Naive thymus-derived CD4-positive, alpha-beta T cell (primary cell): ENCODE results near the gene HPCA. TPM values are rescaled to one million over a fixed set of nuclear protein-coding genes. Genes with fewer than 3 reads are reported as not detected.

Source experiments
- ATAC-seq: fragments of 150-1000 bp; cut with Tn5 transposase; 2 replicates; pipeline ENCODE4 v1.10.0; 2021; ENCODE audit warnings: mild to moderate bottlenecking, moderate library complexity
- CTCF ChIA-PET: fragments of 350-600 bp; sonication (Branson Sonifier 250); formaldehyde crosslinking; loops from one replicate; lab custom pipeline; 2021; ENCODE audit warnings: antibody characterized with exemption; lab: Charles Lee
- POLR2A ChIA-PET: fragments of 350-600 bp; sonication (Branson Sonifier 250); formaldehyde crosslinking; loops from one replicate; lab custom pipeline; 2021; ENCODE audit warnings: antibody characterized with exemption, inconsistent platforms; lab: Charles Lee
- DNase-seq, 9 donors: peaks; one replicate each; pipeline versions ENCODE4 v3.0.0 to v3.0.0-alpha.2; 2020 to 2022; ENCODE audit warnings: mixed read lengths in 1 of 9
- H3K27ac ChIP-seq: one replicate; pipeline ENCODE4 v1.7.0; 2013; ENCODE audit warnings: mild to moderate bottlenecking, low read depth, low read length, moderate library complexity
- H3K27me3 ChIP-seq, 2 donors: one replicate each; pipeline ENCODE4 v1.7.0; 2013; ENCODE audit warnings: low read length in 2 of 2, mild to moderate bottlenecking in 2 of 2, moderate library complexity in 2 of 2; ENCODE audit not compliant: control insufficient read depth in 2 of 2, insufficient read depth in 2 of 2
- H3K36me3 ChIP-seq, 3 experiments: 1 replicate in 2 of 3; 2 replicates in 1 of 3; pipeline ENCODE4 v1.7.0; 2013; ENCODE audit warnings: low read length in 3 of 3, mild to moderate bottlenecking in 3 of 3, moderate library complexity in 1 of 3; ENCODE audit not compliant: insufficient read depth in 3 of 3, control insufficient read depth in 2 of 3
- H3K4me1 ChIP-seq, 2 donors: one replicate each; pipeline ENCODE4 v1.7.0; 2013; ENCODE audit warnings: low read length in 2 of 2, mild to moderate bottlenecking in 2 of 2, moderate library complexity in 1 of 2; ENCODE audit not compliant: control insufficient read depth in 2 of 2, insufficient read depth in 2 of 2
- H3K4me3 ChIP-seq: 2 replicates; pipeline ENCODE4 v1.7.0; 2013; ENCODE audit warnings: mild to moderate bottlenecking, low read length
- H3K9me3 ChIP-seq, 3 experiments: 1 replicate in 2 of 3; 2 replicates in 1 of 3; pipeline ENCODE4 v1.7.0; 2013; ENCODE audit warnings: low read length in 3 of 3; ENCODE audit not compliant: control insufficient read depth in 2 of 3
- H3K27ac Mint-ChIP-seq, 9 donors: one replicate each; pipeline ENCODE4 v1.8.0; 2020 to 2022; ENCODE audit warnings: mixed read lengths in 9 of 9, mild to moderate bottlenecking in 8 of 9, moderate library complexity in 5 of 9, inconsistent platforms in 2 of 9
- H3K27me3 Mint-ChIP-seq, 5 donors: one replicate each; pipeline ENCODE4 v1.8.0; 2021 to 2022; ENCODE audit warnings: mixed read lengths in 5 of 5, mild to moderate bottlenecking in 1 of 5
- H3K36me3 Mint-ChIP-seq, 5 donors: one replicate each; pipeline ENCODE4 v1.8.0; 2020 to 2022; ENCODE audit warnings: mixed read lengths in 5 of 5, mild to moderate bottlenecking in 3 of 5, inconsistent platforms in 1 of 5
- H3K4me1 Mint-ChIP-seq, 7 donors: one replicate each; pipeline ENCODE4 v1.8.0; 2020 to 2022; ENCODE audit warnings: mixed read lengths in 7 of 7, mild to moderate bottlenecking in 3 of 7, inconsistent platforms in 1 of 7
- H3K4me3 Mint-ChIP-seq, 10 donors: one replicate each; pipeline ENCODE4 v1.8.0; 2020 to 2022; ENCODE audit warnings: mild to moderate bottlenecking in 10 of 10, mixed read lengths in 10 of 10, moderate library complexity in 6 of 10, inconsistent platforms in 2 of 10
- H3K9me3 Mint-ChIP-seq, 11 donors: one replicate each; pipeline ENCODE4 v1.8.0; 2020 to 2022; ENCODE audit warnings: mixed read lengths in 11 of 11, mild to moderate bottlenecking in 4 of 11, inconsistent platforms in 1 of 11, moderate library complexity in 1 of 11
- intact Hi-C, 2 donors: fragments of 100-400 bp; cut with micrococcal nuclease; formaldehyde crosslinking; loops; one replicate each; pipeline ENCODE4 v1.15.1; 2023
- polyA plus RNA-seq, 2 donors: library from polyadenylated mRNA; unstranded; fragments of 300-500 nt; fragmentation: Illumina TruSeq; gene quantifications; one replicate each; pipeline ENCODE4 v1.2.3, GENCODE V29; 2021
- total RNA-seq, 6 experiments: library from RNA in 5 of 6; stranded (reverse) in 5 of 6; gene quantifications; 1 replicate in 5 of 6; 2 replicates in 1 of 6; pipeline ENCODE4 v1.2.3 and lab custom pipeline; 2021 to 2026

Gene HPCA
- total and polyA plus RNA-seq, 7 experiments from 2014 or later = 0.31 to 0.43 TPM; not detected in 5

- H3K4me3 Mint-ChIP-seq = peak overlapping the region in 1 of 10 donors; percentile 44
- peaks cover 45 to 61% (median 49%) of the 10 kb centered on the region in 5 donors for H3K27me3 Mint-ChIP-seq
- DNase-seq (no peak), ATAC-seq (no peak)
- no peaks in the 10 kb centered on the region for H3K36me3 ChIP-seq
- ChIA-PET POLR2A (no interaction called here), CTCF (no interaction called here)
- peaks cover 0 to 2% (median 0%) of the 10 kb centered on the region in 5 donors for H3K36me3 Mint-ChIP-seq
- peaks cover 0 to 18% of the 10 kb centered on the region in 2 donors for H3K27me3 ChIP-seq
- H3K4me1 Mint-ChIP-seq = peaks cover 1 to 16% (median 11%) of the 10 kb centered on the region in 7 donors
- intact Hi-C loops = no loop called here
- H3K4me3 ChIP-seq = no peak overlapping the region
- H3K4me1 ChIP-seq = peaks cover 0 to 5% of the 10 kb centered on the region in 2 donors
- H3K9me3 ChIP-seq = no peaks in the 10 kb centered on the region
- H3K9me3 Mint-ChIP-seq = peaks cover 0 to 2% (median 0%) of the 10 kb centered on the region in 11 donors
- H3K27ac ChIP-seq = no peak overlapping the region
- no peak overlapping the region for H3K27ac Mint-ChIP-seq
Observed at GRCh38 chr1:32897082-32898049, 11.1 kb downstream of the HPCA start.

- Histone ChIP-seq H3K4me3 (no peak overlapping the region), H3K27me3 (peaks cover 0 to 15% of the 10 kb centered on the region in 2 donors), H3K4me1 (peaks cover 0 to 5% of the 10 kb centered on the region in 2 donors), H3K36me3 (no peaks in the 10 kb centered on the region), H3K9me3 (no peaks in the 10 kb centered on the region), H3K27ac (no peak overlapping the region)
- ATAC-seq = no peak
- peaks cover 48 to 63% (median 51%) of the 10 kb centered on the region in 5 donors for H3K27me3 Mint-ChIP-seq
- POLR2A ChIA-PET = no interaction called here
- H3K9me3 Mint-ChIP-seq = peaks cover 0 to 1% (median 0%) of the 10 kb centered on the region in 11 donors
- intact Hi-C loops = no loop called here
- no peak overlapping the region for H3K27ac Mint-ChIP-seq
- H3K4me3 Mint-ChIP-seq = no peak overlapping the region
- DNase-seq = no peak
- peaks cover 0 to 11% (median 8%) of the 10 kb centered on the region in 7 donors for H3K4me1 Mint-ChIP-seq
- CTCF ChIA-PET = no interaction called here
- no peaks in the 10 kb centered on the region for H3K36me3 Mint-ChIP-seq
Observed at GRCh38 chr1:32898056-32898455, 11.8 kb downstream of the HPCA start.

GRCh38 chr1:32898958-32899357, 12.7 kb downstream of the HPCA start:
- no peaks in the 10 kb centered on the region for H3K36me3 ChIP-seq
- ATAC-seq (no peak), DNase-seq (no peak)
- peaks cover 0 to 11% (median 8%) of the 10 kb centered on the region in 7 donors for H3K4me1 Mint-ChIP-seq
- peaks cover 50 to 63% (median 54%) of the 10 kb centered on the region in 5 donors for H3K27me3 Mint-ChIP-seq
- H3K4me1 ChIP-seq = peaks cover 0 to 5% of the 10 kb centered on the region in 2 donors
- POLR2A ChIA-PET = no interaction called here
- H3K36me3 Mint-ChIP-seq = no peaks in the 10 kb centered on the region
- intact Hi-C loops = no loop called here
- H3K27ac ChIP-seq = no peak overlapping the region
- H3K4me3 Mint-ChIP-seq = peak overlapping the region in 1 of 10 donors; percentile 41
- peak overlapping the region in 1 of 9 donors; percentile 41 for H3K27ac Mint-ChIP-seq
- H3K4me3 ChIP-seq = no peak overlapping the region
- peaks cover 0 to 1% (median 0%) of the 10 kb centered on the region in 11 donors for H3K9me3 Mint-ChIP-seq
- H3K27me3 ChIP-seq = peaks cover 0 to 12% of the 10 kb centered on the region in 2 donors
- CTCF ChIA-PET = no interaction called here
- no peaks in the 10 kb centered on the region for H3K9me3 ChIP-seq

GRCh38 chr1:32899586-32900296, 13.4 kb downstream of the HPCA start:
- Histone ChIP-seq H3K4me3 (no peak overlapping the region), H3K27me3 (peaks cover 0 to 11% of the 10 kb centered on the region in 2 donors), H3K27ac (no peak overlapping the region), H3K36me3 (no peaks in the 10 kb centered on the region), H3K4me1 (peaks cover 0 to 5% of the 10 kb centered on the region in 2 donors), H3K9me3 (no peaks in the 10 kb centered on the region)
- intact Hi-C loops = no loop called here
- Mint-ChIP-seq H3K27ac (no peak overlapping the region), H3K36me3 (no peaks in the 10 kb centered on the region), H3K9me3 (peaks cover 0 to 1% (median 0%) of the 10 kb centered on the region in 11 donors), H3K4me1 (peaks cover 0 to 11% (median 8%) of the 10 kb centered on the region in 7 donors), H3K27me3 (peaks cover 50 to 68% (median 54%) of the 10 kb centered on the region in 5 donors), H3K4me3 (peak overlapping the region in 2 of 10 donors; percentile 64 to 77)
- ChIA-PET POLR2A (no interaction called here), CTCF (no interaction called here)
- ATAC-seq (no peak), DNase-seq (no peak)

- POLR2A ChIA-PET = no interaction called here
- H3K4me1 ChIP-seq = peaks cover 0 to 5% of the 10 kb centered on the region in 2 donors
- H3K27me3 ChIP-seq = peaks cover 0 to 11% of the 10 kb centered on the region in 2 donors
- H3K9me3 Mint-ChIP-seq = peaks cover 0 to 1% (median 0%) of the 10 kb centered on the region in 11 donors
- no peaks in the 10 kb centered on the region for H3K36me3 Mint-ChIP-seq
- peak overlapping the region; percentile 36 to 77 (median 66) for H3K4me3 Mint-ChIP-seq
- H3K9me3 ChIP-seq = no peaks in the 10 kb centered on the region
- H3K27ac ChIP-seq = no peak overlapping the region
- intact Hi-C loops = no loop called here
- H3K27me3 Mint-ChIP-seq = peaks cover 50 to 72% (median 52%) of the 10 kb centered on the region in 5 donors
- no peak for DNase-seq
- H3K36me3 ChIP-seq = no peaks in the 10 kb centered on the region
- ATAC-seq = no peak
- peak overlapping the region; percentile 30 for H3K4me3 ChIP-seq
- H3K27ac Mint-ChIP-seq = no peak overlapping the region
- CTCF ChIA-PET = no interaction called here
- H3K4me1 Mint-ChIP-seq = peaks cover 0 to 11% (median 8%) of the 10 kb centered on the region in 7 donors
Observed at GRCh38 chr1:32900371-32900955, 14.2 kb downstream of the HPCA start.
